RPMI8226 (cell line): ENCODE data around the gene NPTXR.
A peak's percentile ranks its signal among the peaks of the same experiment; 100 is the strongest.

Experiments
- DNase-seq: peaks from one replicate; pipeline ENCODE4 v3.0.0-alpha.2; 2015

Gene NPTXR

DNA sequence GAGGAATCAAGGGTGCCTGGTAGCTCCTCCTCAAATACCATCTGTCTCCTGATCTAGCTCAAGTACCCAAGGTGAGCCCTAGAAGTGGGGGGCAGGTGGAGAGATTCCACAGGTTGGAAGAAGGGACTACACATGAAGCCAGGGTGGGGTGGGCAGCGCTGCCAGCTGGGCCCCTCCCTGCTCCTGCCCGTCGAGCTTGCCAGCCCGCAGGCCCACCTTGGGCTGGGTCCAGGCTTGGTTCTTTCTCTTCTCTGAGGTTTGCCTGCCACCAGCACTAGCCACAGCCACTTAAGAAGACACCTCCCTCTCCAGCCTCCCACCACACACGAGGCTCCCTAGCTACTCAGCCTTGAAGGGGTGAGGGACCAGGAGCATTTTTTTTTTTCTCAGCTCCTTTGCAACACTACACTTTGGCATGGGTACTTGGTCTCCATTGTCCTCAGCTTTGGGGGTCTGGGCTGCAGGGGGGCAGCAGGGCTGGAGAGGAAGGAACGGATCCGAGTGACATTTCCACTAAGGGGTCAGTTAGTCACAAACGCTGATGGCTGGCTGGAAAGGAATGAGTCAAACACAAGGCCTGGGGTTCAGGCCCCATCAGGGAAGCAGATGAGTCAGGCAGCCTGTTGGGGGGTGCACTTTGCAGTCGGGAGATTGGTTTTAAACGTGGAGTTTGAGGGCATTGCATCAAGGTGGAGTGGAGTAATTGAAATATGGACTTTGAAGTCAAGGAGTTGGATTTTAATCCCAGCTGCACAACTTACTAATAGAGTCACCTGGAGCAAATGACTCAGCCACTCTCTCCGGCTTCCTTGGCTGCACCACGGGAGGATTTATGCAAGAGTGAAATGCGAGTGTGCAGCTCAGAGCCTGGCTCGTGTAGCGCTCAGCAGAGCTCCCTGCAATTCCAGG lies 7.4 kb upstream of the NPTXR start:
- no peak for DNase-seq

DNA sequence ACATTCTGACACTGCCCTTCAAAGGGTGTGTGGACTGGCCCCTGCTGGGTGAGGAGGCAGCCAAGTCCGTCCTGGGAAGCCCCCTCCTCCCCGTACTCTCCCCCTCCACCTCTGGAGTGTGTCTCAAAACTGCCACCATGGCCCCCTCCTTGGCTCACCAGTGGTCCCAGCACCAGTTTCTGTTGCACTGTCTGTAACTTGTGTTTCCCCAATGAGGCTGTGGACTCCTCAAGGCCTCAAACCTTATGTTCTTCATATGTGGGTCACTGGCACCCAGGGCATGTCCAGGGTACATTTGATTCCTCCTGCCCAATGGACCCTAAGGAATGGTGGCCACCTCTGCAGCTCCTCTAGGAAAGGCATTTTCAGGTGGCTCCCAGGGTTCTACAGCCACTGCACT lies 6.6 kb upstream of the NPTXR start:
- DNase-seq = no peak

DNA sequence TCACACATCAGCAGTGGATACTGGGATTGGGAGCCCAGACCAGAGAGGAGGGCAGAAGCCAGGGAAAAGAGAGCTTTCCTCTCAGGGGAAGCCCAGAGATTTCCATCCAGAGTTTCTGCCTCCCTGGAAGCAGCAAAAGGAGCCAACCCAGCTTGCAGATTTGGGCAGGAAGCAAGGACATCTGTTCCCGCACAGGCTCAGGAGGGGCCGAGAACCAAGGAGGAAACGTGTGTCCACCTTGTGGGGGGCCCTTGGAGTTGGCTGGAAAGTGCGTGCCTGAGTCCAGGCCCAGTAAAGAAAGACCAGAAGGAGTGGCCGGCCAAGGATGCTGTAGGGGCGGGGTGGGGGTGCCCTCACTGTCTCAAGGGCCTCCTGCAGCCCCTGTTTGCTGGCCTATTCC lies 6.0 kb upstream of the NPTXR start:
- DNase-seq = no peak

DNA sequence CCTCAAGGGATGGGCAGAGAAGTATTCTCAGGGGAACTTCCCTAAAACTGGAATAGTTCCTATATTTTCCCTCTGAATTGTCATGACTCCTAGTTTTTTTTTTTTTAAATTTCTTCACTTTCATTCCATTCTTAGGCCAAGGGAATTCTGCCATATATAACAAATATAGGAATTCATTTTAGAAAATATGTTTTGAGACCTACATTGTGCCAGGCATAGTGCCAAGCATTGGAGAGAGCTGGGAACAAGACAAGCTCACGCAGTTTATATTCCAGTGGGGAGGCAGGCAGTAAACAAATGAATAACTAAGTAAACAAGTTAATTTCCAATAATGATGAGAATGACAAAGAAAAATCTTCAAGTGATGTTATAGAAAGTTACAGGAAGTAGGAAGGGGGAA lies 2.6 kb upstream of the NPTXR start:
- no peak for DNase-seq

DNA sequence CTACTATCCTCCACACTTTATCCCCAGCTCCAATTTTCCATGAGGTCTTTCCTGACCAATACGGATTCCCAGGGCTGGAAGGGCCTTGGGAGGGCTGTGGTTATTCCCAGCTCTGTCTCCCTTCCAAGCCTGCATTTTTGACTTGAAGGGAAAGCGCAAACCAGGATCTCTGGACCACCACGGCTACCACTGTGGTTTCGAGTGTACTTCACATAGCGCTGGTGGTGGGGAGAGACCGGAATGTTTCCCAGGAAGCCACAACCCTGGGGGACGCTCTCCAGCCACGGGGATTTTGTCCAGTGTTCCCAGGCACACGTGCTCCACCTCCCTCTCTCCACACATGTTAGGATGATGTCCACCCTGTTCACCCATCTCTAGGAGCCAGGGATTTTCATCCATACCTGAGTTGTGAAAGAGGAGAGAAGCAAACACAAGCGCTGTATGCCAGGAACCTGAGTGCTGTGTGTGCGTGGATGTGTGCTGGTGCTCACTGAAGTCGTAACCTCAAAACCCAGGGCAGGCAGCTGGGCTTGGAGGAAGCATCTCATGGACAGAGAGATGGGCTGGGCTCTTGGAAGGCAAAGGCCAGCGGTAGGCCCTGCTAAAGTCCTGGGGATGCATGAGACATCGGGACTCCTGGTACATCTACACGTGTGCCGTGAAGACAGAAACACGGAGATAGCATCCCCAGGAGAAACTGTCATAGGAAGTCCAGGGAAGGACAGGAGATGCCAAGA lies 1.3 kb upstream of the NPTXR start:
- no peak for DNase-seq

DNA sequence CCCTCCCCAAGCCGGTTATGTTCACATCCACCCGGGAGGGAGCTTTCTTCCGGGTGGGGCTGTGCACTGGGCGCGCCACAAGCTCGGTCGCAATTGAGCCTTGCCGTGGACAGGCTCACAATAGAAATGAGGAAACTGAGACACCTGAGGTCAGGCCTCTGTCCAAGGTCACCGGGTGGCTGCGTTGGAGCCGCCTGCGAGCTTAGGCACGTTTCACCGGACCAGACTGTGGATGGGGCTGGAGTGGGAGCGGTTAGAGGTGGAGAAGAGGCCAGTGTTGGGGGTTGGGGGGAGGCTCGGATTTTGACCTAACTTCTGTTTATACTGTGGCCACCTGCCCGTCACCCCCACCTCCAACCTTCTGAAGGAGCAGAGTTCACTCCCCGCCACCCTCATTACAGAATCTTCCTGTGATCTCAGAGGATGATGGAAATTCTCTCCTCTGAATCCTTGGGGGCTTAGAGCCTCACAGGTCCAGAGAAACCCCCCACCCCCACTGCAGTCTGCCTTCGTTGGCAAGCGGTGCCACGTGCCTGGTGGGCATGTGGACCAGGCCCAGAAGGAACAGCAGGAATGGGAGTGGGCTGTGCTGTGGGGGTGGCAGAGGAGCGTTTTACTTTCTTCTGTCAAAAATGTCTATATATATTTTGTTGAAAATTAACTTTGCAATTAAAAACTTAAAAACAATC lies 631 bp upstream of the NPTXR start:
- DNase-seq = peak; percentile 50

DNA sequence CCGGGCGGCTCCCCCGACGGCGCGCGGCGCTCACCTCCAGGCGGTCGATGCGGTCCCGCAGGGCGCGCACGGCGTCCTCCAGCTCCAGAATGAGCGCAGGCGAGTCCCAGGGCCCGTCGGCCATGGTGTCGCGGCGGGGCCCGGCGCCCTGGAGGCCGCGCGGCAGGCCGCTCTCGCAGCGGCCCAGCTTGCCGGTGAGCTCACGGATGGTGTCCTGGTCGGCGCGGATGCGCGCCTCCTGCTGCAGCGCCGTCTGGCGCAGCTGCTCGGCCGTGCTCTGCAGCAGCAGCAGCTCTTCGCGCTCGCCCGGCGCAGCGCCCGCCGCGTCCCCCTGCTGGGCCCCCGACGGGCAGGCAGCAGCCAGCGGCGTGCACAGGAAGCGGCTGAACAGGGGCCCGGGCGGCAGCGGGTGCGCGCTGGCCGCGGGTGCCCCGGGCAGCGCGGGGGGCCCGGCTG lies 599 bp downstream of the NPTXR start:
- DNase-seq = peak; percentile 88

DNA sequence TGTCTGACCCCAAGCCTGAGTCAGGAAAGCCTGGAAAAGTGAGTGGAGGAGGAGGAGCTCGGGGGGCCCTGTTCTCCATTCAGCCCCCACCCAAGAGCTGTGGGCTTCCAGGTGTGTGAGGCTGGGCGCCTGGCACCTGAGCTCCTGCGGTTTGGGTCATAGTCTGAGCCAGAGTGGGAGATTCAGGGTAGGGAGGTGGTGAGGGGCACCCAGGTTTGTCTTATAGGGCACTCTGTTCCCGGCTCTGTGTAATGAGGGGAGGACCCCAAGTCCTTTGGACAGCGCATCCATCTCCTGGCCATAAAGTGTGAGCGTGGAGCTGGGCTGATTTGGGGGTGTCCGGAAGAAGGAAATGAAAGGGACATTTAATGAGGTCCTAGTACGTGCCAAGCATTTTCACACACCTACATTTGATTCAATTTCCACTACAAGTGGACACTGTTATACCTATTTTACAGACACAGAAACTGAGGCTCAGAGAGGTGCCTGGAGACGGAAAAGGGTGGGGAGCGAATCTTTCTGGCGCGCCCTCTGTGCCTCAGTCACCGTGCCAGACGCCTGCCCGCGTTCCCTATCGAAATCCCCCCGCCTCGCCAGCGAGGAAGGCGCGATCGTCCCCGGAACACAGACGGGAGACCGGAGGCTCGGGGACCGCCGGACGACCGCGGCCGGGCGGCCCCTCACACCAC lies 1.2 kb downstream of the NPTXR start:
- DNase-seq = no peak

DNA sequence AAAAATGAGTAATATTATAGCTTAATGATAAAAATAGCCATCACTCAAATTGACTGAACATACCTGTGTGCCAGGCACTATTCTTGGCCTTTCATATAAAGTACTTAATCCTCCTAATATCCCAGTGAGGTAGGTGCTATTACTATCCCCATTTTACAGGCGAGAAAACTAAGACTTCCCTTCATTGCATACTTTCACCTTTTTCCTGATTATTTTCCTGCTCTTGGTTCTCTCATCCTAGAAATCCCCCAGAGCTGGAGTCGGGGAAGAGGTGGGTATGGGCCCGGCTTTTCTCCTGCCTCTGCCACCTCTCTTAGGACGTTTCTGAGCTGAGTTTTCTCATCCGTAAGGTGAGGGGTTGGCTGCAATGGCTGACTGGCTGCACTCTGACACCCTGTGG lies 2.2 kb downstream of the NPTXR start:
- no peak for DNase-seq

DNA sequence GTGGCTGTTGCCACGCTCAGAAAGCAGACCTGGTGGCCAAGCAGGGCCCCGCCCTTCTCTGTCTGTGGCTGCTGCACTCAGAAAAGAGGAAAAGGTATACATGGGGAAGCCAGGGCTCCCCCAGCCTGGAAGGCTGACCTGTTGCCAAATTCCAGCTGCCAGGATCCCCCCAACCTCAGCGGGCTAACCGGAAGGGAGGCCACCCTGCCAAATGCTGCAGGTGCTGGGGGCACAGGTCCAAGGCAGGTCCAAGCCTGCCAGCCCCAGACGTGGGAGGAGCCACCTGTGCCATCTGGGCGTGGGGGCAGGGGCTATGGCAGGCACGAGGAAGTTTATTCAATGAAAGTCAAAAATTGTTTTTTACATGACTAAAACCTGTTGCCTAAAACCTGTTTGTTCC lies 2.6 kb downstream of the NPTXR start:
- peak; percentile 90 for DNase-seq

DNA sequence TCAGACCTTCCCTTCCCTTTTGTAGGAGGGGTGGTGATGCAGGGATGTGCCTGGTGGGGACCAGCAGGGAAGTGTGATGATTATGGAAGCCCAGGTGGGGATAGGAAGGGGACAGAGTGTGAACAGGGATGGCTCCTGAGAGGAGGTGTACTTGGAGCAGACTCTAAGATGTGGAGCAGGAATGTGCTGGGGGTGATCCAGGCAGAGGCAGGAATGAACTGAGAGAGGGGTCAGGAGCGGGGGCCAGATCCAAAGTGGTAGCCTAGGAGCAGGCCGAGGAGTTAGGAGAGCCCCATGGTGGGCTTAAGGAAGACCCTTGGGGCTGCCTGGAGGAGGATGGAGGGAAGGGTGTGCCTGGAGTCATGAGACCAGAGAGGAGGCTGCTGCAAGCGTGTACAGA lies 3.7 kb downstream of the NPTXR start:
- no peak for DNase-seq

DNA sequence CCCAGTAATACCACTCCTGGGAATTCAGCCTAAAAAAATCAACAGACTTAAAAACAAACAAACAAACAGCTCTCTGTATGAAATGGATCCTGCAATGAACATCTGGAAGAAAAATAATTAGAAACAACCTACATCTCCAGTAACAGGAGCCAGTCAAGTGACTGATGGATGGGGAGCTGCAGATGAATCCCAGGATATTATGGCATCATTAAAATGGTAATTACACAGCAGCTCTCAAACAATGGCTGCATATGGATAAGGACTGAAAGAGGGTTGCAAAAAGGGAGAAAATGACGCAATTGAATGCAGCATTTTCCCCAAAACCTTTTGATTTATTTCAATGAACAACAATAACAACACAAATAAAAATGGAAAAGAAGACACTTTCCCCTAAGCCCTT lies 4.1 kb downstream of the NPTXR start:
- DNase-seq = no peak

DNA sequence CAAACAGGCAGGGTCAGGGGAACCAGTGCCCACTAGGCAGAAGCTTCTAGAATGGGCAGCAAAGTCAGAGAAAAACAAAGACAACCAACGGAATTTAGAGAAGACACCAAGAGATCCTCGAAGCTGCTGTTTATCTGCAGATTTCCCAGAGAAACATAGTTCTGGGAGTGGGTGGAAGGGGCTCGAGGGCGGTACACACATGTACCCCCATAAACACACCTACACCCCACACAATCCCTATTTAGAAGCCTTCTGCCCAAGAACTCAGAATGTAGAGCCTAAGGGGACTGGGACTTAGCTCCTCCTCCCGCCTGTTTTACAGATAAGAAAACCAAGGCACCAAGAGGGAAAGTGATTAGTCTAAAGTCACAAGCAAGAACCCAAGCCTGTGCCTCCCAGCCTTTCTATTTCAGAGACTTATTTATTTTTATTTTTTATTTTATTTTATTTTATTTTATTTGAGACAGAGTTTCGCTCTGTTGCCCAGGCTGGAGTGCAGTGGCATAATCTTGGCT lies 6.4 kb downstream of the NPTXR start:
- no peak for DNase-seq

DNA sequence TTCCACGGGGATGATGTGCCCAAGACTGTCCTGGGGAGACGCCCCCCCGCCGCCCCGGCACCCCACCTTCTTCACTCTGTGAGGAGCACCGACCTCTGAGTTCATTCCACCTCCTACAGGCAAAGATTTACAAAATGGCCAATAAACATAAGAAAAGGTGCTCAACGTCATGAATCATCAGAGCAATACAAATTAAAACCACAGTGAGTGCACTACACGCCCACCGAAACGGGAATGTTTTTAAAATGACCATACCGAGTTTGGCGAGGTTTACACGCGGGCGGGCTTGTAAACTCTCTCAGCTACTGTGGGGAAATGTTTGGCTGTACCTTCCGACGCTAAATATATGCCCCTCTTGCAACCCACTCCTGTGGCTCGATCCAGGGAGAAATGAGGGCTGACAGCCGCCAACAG lies 7.9 kb downstream of the NPTXR start:
- no peak for DNase-seq

DNA sequence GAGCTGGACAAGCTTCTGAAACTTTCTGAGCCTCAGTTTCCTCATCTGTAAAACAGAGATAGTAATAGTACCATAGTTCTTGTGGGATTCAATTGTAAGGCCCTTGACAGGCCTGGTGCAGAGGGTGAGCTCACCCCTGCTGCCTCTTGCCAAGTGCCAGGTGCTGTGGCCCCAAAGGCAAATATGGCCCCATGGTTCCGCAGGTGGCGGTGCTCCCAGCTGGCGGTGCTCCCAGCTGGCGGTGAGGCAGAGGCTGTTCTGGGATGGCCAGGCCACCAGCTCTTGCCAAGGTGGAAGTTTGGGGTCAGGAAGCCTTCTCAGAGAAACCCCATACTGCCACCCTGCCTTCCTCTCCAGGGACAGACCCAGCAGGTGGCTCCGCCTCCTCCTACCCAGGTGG lies 8.8 kb downstream of the NPTXR start:
- DNase-seq = no peak

DNA sequence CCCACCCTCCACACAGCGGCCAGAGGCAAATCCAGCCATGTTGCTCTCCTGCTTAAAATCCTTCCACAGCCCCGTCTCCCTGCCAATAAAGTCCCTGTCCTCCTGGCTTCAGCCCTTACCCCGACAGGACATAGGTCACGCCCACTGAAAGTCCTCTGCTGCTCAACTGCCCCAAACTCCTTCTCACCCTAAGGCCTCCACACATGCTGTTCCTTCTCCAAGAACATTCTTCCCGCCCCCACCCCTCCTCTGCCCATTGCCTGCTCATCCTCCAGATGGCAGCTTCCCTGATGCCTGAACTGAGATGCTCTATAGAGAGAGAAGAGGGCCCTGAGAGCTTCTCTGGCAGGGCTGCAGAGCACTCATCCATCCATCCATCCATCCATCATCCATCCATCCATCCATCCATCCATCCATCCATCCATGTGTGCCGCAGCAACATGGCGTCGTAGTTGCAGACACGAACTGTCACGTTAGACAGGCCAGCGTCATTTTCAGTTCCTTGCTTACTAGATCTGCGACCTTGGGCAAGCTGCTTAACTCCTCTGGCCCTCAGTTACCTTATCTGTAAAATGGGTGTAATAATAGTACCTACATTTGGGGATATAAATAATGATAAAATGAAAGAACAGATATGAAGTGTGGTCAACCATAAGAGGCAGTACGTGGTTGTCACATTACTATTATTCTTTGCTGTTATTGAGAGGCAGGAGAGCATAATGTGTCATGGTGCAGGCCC lies 9.4 kb downstream of the NPTXR start:
- DNase-seq = no peak

DNA sequence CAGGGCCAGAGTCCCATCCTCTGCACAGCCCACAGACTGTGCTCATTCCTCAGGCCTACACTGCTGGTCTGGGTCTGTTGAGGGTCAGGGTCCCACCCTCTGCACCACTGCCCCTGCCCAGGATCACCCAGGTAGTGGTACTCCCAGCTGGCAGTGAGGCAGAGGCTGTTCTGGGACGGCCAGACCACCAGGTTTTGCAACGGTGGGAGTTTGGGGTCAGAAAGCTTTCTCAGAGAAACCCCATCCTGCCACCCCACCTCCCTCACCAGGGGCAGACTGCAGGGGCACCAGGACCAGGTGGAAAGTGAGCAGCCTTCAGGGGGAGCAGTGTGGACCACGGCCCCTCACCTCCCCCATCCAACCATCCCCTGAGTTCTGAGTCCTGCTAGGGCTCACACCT lies 10.8 kb downstream of the NPTXR start:
- no peak for DNase-seq

DNA sequence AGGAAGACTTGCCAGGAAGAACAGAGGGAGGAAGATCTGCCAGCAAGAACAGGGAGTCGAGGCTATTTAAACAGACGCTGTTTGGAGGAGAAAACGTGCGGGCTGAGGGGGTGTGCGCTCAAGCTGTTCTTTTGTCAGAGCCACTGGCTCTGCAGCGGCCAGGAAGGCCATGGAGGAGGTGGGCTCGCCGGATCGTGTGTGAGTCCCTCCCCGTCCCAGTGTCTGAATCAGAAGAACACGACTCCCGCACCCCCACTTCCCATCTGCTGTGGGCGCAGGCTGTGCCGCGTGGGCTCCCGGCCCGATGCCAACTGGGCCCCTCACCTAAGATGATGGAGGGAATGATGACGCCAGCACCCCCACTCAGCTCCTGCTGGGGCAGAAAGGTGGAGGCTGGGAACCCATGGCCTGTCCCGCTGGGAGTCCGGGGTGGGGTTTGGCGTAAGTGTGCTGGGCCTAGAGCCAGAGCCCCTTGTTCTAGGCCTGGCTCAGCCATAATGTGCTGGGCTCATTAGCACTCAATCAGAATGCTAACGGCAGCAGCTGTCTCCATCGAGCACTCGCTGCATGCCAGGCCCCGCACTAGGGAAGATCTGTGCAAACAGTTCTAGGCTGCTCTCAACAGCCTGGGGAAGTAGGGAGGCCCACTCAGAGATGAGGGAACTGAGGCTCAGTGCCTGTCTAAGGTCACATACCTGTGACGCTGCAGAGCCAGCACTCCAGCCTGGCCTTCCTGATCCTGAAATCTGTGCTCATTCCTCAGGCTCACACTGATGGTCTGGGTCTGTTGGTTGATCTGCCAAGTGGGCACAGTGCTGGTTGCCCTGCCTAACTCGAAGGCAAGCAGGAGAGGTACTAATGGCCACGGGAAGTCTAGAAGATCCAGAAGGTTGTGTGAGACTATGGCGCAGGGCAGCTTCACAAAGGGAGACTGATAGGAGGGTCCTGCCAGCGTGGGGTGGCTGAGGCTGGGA lies 11.5 kb downstream of the NPTXR start:
- no peak for DNase-seq

DNA sequence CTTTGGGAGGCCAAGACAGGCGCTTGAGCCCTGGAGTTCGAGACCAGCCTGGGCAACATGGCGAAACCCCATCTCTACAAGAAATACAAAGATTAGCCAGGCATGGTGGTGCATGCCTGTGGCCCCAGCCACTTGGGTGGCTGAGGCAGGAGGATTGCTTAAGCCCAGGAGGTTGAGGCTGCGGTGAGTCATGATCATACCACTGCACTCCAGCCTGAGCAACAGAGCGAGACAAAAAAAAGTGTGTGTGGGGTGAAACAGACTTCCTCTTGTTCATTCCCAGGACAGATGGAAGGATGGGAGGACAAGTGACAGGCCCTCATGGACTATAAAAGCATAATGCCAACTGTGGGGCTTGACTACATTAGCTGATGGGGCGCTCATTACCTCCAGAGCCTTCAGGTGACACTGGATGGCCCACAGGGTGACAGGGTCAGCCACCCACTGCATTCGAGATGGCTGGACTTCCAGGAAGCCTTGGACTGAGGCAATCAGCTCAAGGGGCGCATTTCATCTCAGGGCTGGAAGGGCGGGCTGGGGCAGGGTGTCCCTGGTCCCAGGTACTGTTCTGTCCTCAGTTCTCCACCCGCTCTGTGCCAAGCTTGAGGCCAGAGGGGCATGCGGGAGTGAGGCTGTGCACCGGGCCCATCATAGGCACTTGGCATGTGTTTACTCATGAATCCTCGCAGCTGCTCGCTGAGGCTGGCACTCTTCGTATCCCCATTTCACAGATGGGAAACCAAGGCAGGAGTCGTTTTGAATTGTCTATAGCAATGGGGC lies 12.5 kb downstream of the NPTXR start:
- no peak for DNase-seq

DNA sequence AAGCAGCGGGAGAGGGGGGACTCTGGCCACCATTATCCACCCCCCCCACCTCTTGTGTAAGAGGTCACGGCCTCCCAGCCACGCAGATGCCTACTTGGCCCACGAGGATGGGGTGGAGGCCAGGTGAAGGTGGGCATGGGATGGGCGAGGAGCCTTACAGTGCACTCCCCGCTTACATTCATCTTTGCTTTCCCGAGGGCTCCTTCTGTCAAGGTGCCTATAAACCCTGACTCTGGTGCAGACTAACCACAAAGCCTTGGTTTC lies 13.1 kb downstream of the NPTXR start:
- no peak for DNase-seq
